ENCODE data around the gene UTY.
"Not testable (repeated sequence)": the region's sequence is repeated elsewhere in the genome, so short reads cannot be mapped to it uniquely, and the experiment has no call there.

The UTY gene

DNA sequence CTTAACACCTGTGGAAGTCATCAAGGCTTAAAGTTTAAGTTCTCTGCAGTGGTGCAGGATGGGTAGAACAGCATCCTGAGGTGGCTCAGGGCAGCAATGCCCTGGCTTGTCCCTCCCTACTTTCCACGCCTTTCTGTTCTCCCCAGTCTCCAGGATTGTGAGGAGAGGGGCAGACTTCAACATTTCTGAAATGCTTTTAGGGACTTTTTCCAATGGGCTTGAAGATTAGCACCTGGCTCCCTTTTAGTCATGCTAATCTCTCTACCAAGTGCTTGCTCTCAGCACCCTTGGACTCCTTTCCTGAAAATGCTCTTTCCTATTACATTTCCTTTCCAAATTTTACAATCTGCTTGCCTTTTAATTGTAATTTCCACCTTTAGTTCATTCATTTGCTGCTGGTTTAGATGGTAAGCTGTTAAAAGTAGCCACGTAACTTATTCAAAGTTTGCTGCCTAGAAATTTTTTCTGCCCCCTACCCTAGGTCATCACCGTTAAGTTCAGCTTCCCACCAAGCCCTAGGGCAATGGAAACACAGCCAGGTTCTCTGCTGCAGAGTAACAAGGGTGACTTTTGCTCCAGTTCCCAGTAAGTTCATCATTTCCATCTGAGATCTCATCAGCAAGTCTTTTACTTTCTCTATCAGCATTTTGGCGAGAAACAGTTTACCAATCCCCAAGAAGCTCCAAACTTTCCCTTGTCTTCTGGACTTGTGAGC is 183.5 kb downstream of the UTY start:
- no peak for DNase-seq (ENCODE audit: low read depth)

DNA sequence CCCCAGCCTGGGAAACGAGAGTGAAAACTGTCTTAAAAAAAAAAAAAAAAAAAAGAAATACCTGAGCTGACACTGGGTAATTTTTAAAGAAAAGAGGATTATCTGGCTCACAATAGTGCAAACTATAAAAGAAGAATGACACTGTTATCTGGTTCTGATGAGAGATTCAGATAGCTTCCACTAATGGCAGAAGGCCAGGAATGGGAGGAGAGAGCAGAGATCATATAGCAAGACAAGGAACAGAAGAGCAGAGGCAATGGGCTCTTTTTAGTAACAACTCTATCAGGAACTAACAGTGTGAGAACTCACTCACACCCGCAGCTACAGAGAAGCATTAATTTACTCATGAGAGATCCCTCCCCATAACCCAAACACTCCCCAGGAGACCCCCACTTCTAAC is 184.8 kb downstream of the UTY start:
- no peak for DNase-seq (ENCODE audit: low read depth)

DNA sequence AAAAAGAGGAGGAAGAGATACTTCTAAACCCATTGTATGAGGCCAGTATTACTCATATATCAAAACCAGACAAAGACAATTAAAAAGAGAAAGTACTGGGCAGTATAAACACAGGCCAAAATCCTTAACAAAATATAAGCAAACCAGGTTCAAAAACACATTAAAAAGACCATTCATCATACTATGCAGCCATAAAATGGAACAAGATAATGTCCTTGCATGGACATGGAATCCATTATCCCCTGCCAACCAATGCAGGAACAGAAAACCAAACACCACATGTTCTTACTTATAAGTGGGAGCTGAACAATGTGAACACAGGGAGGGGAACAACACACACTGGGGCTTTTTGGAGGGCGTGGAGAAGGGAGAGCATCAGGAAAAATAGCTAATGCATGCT is 188.6 kb downstream of the UTY start:
- DNase-seq (ENCODE audit: low read depth): no peak

DNA sequence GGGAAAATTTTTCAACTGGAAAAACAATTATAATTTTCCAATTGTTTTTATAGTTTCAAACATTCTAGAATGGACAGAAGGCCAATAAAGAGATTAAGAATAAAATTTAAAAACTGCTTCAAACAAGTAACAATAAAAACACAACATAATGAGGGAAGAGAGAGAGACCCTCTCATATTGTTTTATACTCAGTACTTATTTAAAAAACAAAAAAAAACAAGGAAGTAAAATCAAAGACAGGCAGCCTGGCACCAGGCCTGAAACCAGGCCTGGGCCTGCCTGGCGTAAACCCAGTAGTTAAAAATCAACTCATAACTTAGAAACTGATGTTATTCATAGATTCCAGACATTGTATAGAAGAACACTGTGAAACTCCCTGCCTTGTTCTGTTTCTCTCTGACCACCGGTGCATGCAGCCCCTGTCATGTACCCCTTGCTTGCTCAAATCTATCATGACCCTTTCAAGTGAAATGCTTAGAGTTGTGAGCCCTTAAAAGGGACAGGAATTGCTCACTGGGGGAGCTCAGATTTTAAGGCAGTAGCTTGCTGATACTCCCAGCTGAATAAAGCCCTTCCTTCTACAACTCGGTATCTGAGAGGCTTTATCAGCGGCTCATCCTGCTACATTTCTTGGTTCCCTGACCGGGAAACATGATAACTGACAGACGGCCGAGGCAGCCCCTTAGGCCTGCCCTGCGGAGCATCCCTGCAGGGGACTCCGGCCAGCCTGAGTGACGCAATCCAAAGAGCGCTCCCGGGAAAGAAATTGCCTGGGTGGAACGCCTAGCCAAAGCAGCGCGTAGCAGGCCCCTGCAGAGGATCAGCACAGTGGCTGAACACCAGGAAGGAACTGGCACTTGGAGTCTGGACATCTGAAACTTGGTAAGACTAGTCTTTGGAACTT is 197.4 kb downstream of the UTY start:
- not testable (repeated sequence) for DNase-seq (ENCODE audit: low read depth)

DNA sequence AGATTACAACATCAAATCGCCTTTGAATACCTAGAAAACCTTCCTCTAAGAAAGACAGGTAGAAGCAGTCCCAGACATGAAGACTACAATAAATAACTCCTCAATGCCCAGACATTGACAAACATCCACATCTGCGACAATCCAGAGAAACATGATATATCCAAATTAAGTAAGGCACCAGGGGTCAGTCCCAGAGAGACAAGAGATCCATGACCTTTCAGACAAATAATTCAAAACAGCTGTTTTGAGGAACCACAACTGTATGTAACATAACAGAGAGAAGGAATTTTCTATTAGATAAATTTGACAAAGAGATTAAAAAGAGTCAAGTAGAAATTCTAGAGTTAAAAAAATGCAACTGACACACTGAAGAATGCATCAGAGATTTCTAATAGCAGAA is 200.3 kb downstream of the UTY start:
- DNase-seq (ENCODE audit: low read depth): no peak

DNA sequence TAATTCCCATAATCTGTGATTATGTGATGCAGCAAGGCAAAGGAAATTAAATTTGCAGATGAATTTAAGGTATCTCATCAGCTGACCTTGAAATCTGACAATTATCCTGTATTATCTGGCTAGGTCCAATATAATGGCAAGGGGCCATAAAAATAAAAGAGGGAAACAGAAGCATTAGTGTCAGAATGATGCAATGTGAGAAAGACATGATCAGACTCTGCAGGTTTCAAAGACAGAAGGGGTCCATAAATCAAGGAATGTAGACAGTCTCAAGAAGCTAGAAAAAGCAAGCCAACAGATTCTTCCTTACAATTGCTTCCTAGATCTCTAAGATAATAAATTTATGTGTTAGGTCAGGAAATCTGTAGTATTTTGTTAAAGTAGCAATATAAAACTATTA is 208.1 kb downstream of the UTY start:
- no peak for DNase-seq (ENCODE audit: low read depth)

DNA sequence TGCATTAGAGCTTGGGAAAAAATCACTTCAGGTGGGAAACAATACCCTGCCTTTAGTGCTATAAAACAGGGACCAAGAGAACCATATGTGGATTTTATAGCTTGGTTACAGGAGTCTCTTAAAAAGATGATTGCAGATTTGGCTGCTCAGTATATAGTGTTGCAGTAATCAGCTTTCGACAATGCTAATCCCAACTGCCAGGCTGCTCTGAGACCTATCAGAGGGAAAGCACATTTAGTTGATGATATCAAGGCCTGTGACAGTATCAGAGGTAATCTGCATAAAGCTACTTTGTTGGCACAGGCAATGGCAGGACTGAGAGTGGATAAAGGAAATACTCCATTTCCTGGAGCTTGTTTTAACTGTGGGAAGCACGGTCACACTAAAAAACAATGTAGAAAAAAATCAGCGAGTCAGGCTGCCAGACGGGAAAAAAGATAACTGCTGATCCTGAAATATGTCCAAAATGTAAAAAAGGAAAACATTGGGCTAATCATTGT is 225.8 kb downstream of the UTY start:
- not testable (repeated sequence) for DNase-seq (ENCODE audit: low read depth)

DNA sequence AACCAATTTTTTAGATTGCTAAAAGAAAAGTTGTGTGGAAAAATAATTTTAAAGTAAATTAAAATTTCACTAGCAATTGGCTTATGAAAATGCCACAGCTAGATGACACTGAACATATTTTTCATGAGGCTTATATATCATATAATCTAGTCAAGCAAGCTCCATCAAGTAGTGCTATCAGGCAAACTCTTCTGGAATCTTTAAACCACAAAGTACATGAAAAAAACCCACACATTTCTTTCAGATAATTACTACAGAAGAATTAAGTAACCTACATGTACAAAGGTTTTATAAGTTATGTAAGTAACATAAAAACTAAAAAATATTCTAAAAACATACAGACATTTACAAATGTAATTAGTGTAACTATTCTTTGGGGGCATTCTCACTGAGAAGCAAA is 229.4 kb downstream of the UTY start:
- no peak for DNase-seq (ENCODE audit: low read depth)

DNA sequence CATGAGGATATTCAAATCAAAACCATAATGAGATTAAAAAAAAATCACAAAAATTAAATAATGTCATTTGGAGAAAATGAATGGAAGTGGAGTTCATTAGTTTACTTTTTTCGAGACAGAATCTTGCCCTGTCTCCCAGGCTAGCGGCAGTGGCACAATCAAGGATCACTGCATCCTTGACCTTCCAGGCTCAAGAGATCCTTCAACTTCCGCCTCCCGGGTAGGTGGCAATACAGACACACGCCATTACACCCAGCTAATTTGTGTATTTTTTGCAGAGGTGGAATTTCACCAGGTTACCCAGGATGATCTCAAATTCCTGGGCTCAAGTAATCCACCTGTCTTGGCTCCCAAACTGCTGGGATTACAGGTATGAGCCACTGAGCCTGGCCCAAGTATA is 236.1 kb downstream of the UTY start:
- no peak for DNase-seq (ENCODE audit: low read depth)

DNA sequence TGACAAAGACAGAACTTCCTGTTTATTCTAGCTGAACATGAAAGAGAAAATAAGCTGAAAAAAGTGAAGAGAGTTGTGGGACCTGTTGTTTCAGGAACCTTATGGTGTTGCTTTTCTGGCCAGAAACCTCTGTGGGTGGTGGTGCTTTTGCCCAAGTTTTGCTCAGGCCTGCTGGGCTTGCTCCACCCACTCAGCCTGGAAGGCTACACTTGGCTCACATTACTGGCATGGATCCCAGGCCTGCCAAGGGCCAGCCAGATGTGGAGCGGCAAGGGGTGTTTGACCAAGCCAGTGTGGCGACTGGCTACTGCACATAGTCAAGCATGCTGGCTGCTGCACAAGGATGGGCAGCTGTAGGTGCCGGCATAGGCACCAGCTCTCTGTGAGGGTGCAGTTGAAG is 245.9 kb downstream of the UTY start:
- no peak for DNase-seq (ENCODE audit: low read depth)

DNA sequence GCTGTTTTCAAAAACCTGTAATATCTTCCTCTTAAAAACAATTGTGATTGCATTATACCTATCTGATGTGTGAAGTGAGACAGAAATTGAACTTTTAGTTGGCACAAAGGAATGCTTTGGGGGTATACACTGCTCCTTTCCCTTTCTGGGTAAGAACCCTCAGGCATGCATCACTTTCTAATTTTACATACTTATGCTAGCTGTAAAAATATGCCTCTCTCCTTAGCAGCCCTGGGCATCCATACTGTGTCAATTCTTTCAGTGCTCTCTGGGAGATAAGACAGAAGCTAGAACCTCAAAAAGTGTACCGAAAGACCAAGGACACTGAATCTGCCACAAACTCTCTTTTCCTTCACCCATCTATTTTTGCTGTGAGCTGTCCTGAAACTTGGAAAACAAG is 246.7 kb downstream of the UTY start:
- DNase-seq (ENCODE audit: low read depth): no peak

DNA sequence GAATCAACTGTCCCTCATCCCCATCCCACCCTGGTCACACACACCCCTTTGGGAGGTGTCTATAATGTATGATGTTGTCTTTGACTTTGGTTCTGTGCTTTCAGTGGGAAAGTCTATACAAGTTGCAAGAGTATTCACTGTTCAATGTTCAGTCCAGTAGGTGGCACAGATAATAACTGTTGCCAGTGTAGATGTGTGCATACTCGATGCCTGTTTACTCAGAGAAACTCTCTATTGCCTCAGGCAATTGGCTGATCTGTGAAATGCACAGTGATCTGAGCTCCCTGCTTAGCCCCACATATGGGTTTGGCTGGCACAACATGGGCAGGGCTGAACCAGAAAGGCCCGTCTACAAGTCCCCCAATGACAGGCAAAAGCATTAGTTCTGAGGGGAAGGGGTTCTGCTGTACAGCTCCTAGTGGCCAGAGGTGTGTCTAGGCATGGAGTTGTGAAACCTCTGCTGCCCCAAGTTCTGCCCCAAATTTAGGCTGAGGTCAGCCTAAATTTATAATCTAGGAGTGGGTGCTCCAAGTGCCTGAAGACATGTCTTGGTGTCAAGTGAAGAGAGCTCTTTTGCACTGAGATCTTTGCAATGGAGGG is 252.4 kb downstream of the UTY start:
- DNase-seq (ENCODE audit: low read depth): no peak

DNA sequence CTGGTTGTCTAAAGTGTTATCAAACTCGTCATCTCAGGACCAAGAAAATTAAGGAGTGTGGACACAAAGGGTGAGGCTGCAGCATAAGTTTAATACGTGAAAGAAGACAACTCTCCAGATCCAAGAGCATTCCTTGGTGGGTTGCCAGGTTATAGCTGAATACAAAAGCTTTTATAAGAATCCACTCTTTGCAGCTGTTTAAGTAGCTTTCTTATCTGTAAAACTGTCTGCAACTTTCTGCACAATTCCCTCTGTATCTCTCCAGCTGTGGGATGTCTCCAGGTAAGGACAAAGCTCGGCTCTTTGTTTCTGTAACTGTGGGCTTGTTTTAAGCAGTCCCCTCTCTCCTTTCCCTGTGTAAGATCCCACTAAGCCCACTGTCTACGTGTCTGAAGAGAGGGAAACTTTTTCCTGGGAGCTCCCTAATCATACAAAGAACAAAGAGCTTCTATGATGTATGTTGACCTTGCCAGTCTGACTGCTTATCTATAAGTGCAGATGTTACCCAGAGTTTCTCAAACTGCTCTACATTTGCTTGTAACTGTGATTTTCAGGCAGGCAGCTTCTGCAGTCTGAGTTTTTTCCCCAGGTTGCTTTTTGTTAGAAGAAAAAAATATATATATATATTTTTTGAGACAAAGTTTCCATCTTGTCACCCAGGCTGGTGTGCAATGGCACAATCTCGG is 268.7 kb downstream of the UTY start:
- no peak for DNase-seq (ENCODE audit: low read depth)

DNA sequence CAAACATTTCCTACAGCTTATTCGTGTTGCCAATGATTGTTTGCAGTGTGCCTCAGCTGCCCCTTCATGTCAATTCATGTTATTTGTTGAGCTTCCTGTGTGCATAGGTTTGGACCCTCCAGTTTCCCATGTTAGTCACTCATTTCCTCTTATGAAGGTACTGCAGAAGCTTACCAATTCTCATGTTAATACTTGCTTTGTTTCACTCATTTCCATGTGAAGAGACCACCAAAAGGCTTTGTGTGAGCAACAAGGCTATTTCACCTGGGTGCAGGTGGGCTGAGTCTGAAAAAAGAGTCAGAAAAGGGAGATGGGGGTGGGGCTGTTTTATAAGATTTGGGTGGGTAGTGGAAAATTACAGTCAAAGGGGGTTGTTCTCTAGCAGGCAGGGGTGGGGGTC is 274.6 kb downstream of the UTY start:
- no peak for DNase-seq (ENCODE audit: low read depth)

Data from GM04504 (cell line).